ENCODE results near the gene PYHIN1.

- TF ChIP-seq, protein P1, sequence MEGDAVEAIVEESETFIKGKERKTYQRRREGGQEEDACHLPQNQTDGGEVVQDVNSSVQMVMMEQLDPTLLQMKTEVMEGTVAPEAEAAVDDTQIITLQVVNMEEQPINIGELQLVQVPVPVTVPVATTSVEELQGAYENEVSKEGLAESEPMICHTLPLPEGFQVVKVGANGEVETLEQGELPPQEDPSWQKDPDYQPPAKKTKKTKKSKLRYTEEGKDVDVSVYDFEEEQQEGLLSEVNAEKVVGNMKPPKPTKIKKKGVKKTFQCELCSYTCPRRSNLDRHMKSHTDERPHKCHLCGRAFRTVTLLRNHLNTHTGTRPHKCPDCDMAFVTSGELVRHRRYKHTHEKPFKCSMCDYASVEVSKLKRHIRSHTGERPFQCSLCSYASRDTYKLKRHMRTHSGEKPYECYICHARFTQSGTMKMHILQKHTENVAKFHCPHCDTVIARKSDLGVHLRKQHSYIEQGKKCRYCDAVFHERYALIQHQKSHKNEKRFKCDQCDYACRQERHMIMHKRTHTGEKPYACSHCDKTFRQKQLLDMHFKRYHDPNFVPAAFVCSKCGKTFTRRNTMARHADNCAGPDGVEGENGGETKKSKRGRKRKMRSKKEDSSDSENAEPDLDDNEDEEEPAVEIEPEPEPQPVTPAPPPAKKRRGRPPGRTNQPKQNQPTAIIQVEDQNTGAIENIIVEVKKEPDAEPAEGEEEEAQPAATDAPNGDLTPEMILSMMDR (IDR thresholded peaks at IDR 0.05), result no peak
- no peak for TF ChIP-seq POLR2A (IDR thresholded peaks at IDR 0.05)
Observed at GRCh38 chr1:159025043-159025442, 93.7 kb downstream of the PYHIN1 start.
